ENCODE results near the gene PIM1. TPM values are rescaled to one million over a fixed set of nuclear protein-coding genes. Genes with fewer than 3 reads are reported as not detected.

The PIM1 gene
- polyA plus RNA-seq, 1 donor from 2014 or later = 4.1 TPM

GRCh38 chr6:37170273-37171200 lies 585 bp downstream of the PIM1 start:
- Histone ChIP-seq H3K36me3 (ENCODE audit: insufficient read depth, low read length) (no peaks in the 10 kb centered on the region), H3K4me2 (ENCODE audit: low read length) (peak overlapping the region; percentile 94), H4K20me1 (ENCODE audit: insufficient read depth) (no peaks in the 10 kb centered on the region), H3K79me2 (replicated peaks; ENCODE audit: insufficient read depth, low read length) (peaks cover 15% of the 10 kb centered on the region), H3K9me2 (ENCODE audit: insufficient read depth, low read length) (no peaks in the 10 kb centered on the region), H3K27ac (ENCODE audit: low read length) (peak overlapping the region; percentile 40), H3F3A (ENCODE audit: insufficient read depth, low read length, poor library complexity, severe bottlenecking) (peaks cover 3% of the 10 kb centered on the region), H3K9me3 (ENCODE audit: low read length) (no peaks in the 10 kb centered on the region), H2AFZ (ENCODE audit: low read depth, low read length) (peak overlapping the region; percentile 56), H3K9ac (ENCODE audit: low read length) (peak overlapping the region; percentile 77), H3K4me3 (ENCODE audit: low read length) (peak overlapping the region; percentile 78), H3K27me3 (ENCODE audit: insufficient read depth, low read depth, low read length) (peaks cover 4% of the 10 kb centered on the region)
- TF ChIP-seq RAD21 (conservative IDR thresholded peaks at IDR 0.05) (peak; percentile 36), EZH2 (IDR thresholded peaks at IDR 0.05; ENCODE audit: borderline replicate concordance, insufficient read depth, low read length, poor library complexity, severe bottlenecking) (no peak), POLR2AphosphoS5 (IDR thresholded peaks at IDR 0.05) (no peak), MXI1 (conservative IDR thresholded peaks at IDR 0.05; ENCODE audit: poor library complexity, severe bottlenecking) (peak; percentile 50), CTCF (IDR thresholded peaks at IDR 0.05; ENCODE audit: poor library complexity, severe bottlenecking) (peak; percentile 51), EP300 (conservative IDR thresholded peaks at IDR 0.05; ENCODE audit: poor library complexity, severe bottlenecking) (no peak), TAF1 (IDR thresholded peaks at IDR 0.05; ENCODE audit: low read depth) (peak; percentile 34), SMC3 (conservative IDR thresholded peaks at IDR 0.05; ENCODE audit: poor library complexity) (peak; percentile 50)
- TF ChIP-seq, protein P1, sequence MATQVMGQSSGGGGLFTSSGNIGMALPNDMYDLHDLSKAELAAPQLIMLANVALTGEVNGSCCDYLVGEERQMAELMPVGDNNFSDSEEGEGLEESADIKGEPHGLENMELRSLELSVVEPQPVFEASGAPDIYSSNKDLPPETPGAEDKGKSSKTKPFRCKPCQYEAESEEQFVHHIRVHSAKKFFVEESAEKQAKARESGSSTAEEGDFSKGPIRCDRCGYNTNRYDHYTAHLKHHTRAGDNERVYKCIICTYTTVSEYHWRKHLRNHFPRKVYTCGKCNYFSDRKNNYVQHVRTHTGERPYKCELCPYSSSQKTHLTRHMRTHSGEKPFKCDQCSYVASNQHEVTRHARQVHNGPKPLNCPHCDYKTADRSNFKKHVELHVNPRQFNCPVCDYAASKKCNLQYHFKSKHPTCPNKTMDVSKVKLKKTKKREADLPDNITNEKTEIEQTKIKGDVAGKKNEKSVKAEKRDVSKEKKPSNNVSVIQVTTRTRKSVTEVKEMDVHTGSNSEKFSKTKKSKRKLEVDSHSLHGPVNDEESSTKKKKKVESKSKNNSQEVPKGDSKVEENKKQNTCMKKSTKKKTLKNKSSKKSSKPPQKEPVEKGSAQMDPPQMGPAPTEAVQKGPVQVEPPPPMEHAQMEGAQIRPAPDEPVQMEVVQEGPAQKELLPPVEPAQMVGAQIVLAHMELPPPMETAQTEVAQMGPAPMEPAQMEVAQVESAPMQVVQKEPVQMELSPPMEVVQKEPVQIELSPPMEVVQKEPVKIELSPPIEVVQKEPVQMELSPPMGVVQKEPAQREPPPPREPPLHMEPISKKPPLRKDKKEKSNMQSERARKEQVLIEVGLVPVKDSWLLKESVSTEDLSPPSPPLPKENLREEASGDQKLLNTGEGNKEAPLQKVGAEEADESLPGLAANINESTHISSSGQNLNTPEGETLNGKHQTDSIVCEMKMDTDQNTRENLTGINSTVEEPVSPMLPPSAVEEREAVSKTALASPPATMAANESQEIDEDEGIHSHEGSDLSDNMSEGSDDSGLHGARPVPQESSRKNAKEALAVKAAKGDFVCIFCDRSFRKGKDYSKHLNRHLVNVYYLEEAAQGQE (IDR thresholded peaks at IDR 0.05; ENCODE audit: borderline replicate concordance) = no peak

GRCh38 chr6:37171201-37171969 lies 1.4 kb downstream of the PIM1 start:
- H3F3A ChIP-seq (ENCODE audit: insufficient read depth, low read length, poor library complexity, severe bottlenecking) = peaks cover 3% of the 10 kb centered on the region
- H3K9me3 ChIP-seq (ENCODE audit: low read length) = no peaks in the 10 kb centered on the region
- H3K4me3 ChIP-seq (ENCODE audit: low read length) = peak overlapping the region; percentile 78
- TF ChIP-seq, protein P1 (IDR thresholded peaks at IDR 0.05; ENCODE audit: borderline replicate concordance) = no peak
- TF ChIP-seq TAF1 (IDR thresholded peaks at IDR 0.05; ENCODE audit: low read depth) (no peak), SMC3 (conservative IDR thresholded peaks at IDR 0.05; ENCODE audit: poor library complexity) (no peak), POLR2AphosphoS5 (IDR thresholded peaks at IDR 0.05) (no peak), MXI1 (conservative IDR thresholded peaks at IDR 0.05; ENCODE audit: poor library complexity, severe bottlenecking) (no peak), EP300 (conservative IDR thresholded peaks at IDR 0.05; ENCODE audit: poor library complexity, severe bottlenecking) (no peak), CTCF (IDR thresholded peaks at IDR 0.05; ENCODE audit: poor library complexity, severe bottlenecking) (no peak), RAD21 (conservative IDR thresholded peaks at IDR 0.05) (no peak), EZH2 (IDR thresholded peaks at IDR 0.05; ENCODE audit: borderline replicate concordance, insufficient read depth, low read length, poor library complexity, severe bottlenecking) (no peak)
- no peaks in the 10 kb centered on the region for H4K20me1 ChIP-seq (ENCODE audit: insufficient read depth)
- no peaks in the 10 kb centered on the region for H3K9me2 ChIP-seq (ENCODE audit: insufficient read depth, low read length)
- H3K27ac ChIP-seq (ENCODE audit: low read length) = peak overlapping the region; percentile 28
- H3K27me3 ChIP-seq (ENCODE audit: insufficient read depth, low read depth, low read length) = peaks cover 4% of the 10 kb centered on the region
- peaks cover 15% of the 10 kb centered on the region for H3K79me2 ChIP-seq (replicated peaks; ENCODE audit: insufficient read depth, low read length)
- H3K36me3 ChIP-seq (ENCODE audit: insufficient read depth, low read length) = no peaks in the 10 kb centered on the region
- H2AFZ ChIP-seq (ENCODE audit: low read depth, low read length) = peak overlapping the region; percentile 56
- H3K9ac ChIP-seq (ENCODE audit: low read length) = peak overlapping the region; percentile 77
- H3K4me2 ChIP-seq (ENCODE audit: low read length) = peak overlapping the region; percentile 94
